WTC11 (cell line): ENCODE results near the gene NUDT17. TPM values are rescaled to one million over a fixed set of nuclear protein-coding genes. Genes with fewer than 3 reads are reported as not detected.

Experiments
- ATAC-seq: fragments of 200-7000 bp; cut with Tn5 transposase; 2 replicates; pipeline ENCODE4 v1.10.0; 2021; ENCODE audit warnings: mild to moderate bottlenecking, moderate library complexity
- CTCF ChIA-PET: fragments of 300-600 bp; sonication (Branson Sonifier 250); formaldehyde crosslinking; loops from one replicate; lab custom pipeline; 2021; ENCODE audit warnings: antibody characterized with exemption; lab: Charles Lee
- POLR2A ChIA-PET: fragments of 350-600 bp; sonication (Branson Sonifier 250); formaldehyde crosslinking; loops from one replicate; lab custom pipeline; 2021; ENCODE audit warnings: antibody characterized with exemption; lab: Charles Lee
- DNase-seq: peaks from one replicate; pipeline ENCODE4 v3.0.0; 2021; ENCODE audit warnings: low spot score
- H3K27ac Mint-ChIP-seq: 2 replicates; pipeline ENCODE4 v1.8.0; 2021; ENCODE audit warnings: mixed read lengths
- H3K27me3 Mint-ChIP-seq: 2 replicates; pipeline ENCODE4 v1.8.0; 2021; ENCODE audit warnings: low read depth, mild to moderate bottlenecking, moderate library complexity, mixed read lengths
- H3K36me3 Mint-ChIP-seq: 2 replicates; pipeline ENCODE4 v1.8.0; 2021; ENCODE audit warnings: mixed read lengths
- H3K4me1 Mint-ChIP-seq: 2 replicates; pipeline ENCODE4 v1.8.0; 2022; ENCODE audit warnings: mixed read lengths
- H3K4me3 Mint-ChIP-seq: 2 replicates; pipeline ENCODE4 v1.8.0; 2021; ENCODE audit warnings: mild to moderate bottlenecking, moderate library complexity, mixed read lengths
- H3K9me3 Mint-ChIP-seq: 2 replicates; pipeline ENCODE4 v1.8.0; 2021; ENCODE audit warnings: mixed read lengths
- FOXK1 ChIP-seq: sonication (generic); formaldehyde crosslinking; IDR thresholded peaks from 2 replicates; pipeline ENCODE4 v1.8.0; 2022; ENCODE audit warnings: mild to moderate bottlenecking, moderate library complexity, missing genetic modification reagents
- NFATC4 ChIP-seq: fragments of 250-450 bp; sonication (Bioruptor Pico); IDR thresholded peaks from 2 replicates; pipeline ENCODE4 v1.9.0; 2021; ENCODE audit warnings: mild to moderate bottlenecking
- NFYB ChIP-seq: sonication (generic); formaldehyde crosslinking; conservative IDR thresholded peaks from 2 replicates; pipeline ENCODE4 v1.8.0; 2022; ENCODE audit warnings: low read depth, missing genetic modification reagents
- OVOL2 ChIP-seq: fragments of 250-450 bp; sonication (Bioruptor Pico); IDR thresholded peaks from 2 replicates; pipeline ENCODE4 v1.9.0; 2021; ENCODE audit warnings: mild to moderate bottlenecking, borderline replicate concordance
- TEAD1 ChIP-seq: sonication (generic); formaldehyde crosslinking; IDR thresholded peaks from 2 replicates; pipeline ENCODE4 v1.8.0; 2022; ENCODE audit warnings: mild to moderate bottlenecking, missing genetic modification reagents
- TEAD4 ChIP-seq: sonication (generic); formaldehyde crosslinking; IDR thresholded peaks from 2 replicates; pipeline ENCODE4 v1.8.0; 2022; ENCODE audit warnings: mild to moderate bottlenecking, missing genetic modification reagents
- ZNF219 ChIP-seq: sonication (generic); formaldehyde crosslinking; IDR thresholded peaks from 2 replicates; pipeline ENCODE4 v1.8.0; 2023; ENCODE audit warnings: missing genetic modification reagents, mild to moderate bottlenecking, borderline replicate concordance
- ZNF263 ChIP-seq: sonication (generic); formaldehyde crosslinking; IDR thresholded peaks from 2 replicates; pipeline ENCODE4 v1.8.1; 2022; ENCODE audit warnings: low read depth, mild to moderate bottlenecking, moderate library complexity, missing genetic modification reagents
- ZNF416 ChIP-seq: fragments of 250-450 bp; sonication (Bioruptor Pico); IDR thresholded peaks from 2 replicates; pipeline ENCODE4 v1.9.0; 2021; ENCODE audit warnings: mild to moderate bottlenecking, inconsistent platforms
- ZNF671 ChIP-seq: fragments of 250-450 bp; sonication (Bioruptor Pico); IDR thresholded peaks from 2 replicates; pipeline ENCODE4 v1.8.0; 2021; ENCODE audit warnings: mild to moderate bottlenecking
- total RNA-seq: library from RNA; stranded (reverse); gene quantifications from 3 replicates; pipeline ENCODE4 v1.2.3, GENCODE V29; 2021
- TF ChIP-seq, protein P1 (sequence below): sonication (generic); formaldehyde crosslinking; IDR thresholded peaks from 2 replicates; pipeline ENCODE4 v1.8.0; 2023; ENCODE audit warnings: missing genetic modification reagents
- TF ChIP-seq, protein P2 (sequence below): fragments of 250-450 bp; sonication (Bioruptor Pico); IDR thresholded peaks from 2 replicates; pipeline ENCODE4 v1.9.0; 2021; ENCODE audit warnings: mild to moderate bottlenecking
- TF ChIP-seq, protein P3 (sequence below): sonication (generic); formaldehyde crosslinking; IDR thresholded peaks from 2 replicates; pipeline ENCODE4 v1.8.1; 2023; ENCODE audit warnings: mild to moderate bottlenecking, missing genetic modification reagents, moderate library complexity
- TF ChIP-seq, protein P4 (sequence below): sonication (generic); formaldehyde crosslinking; IDR thresholded peaks from 2 replicates; pipeline ENCODE4 v1.8.1; 2022; ENCODE audit warnings: mild to moderate bottlenecking, missing genetic modification reagents, moderate library complexity, borderline replicate concordance
- TF ChIP-seq, protein P5 (sequence below): sonication (generic); formaldehyde crosslinking; IDR thresholded peaks from 2 replicates; pipeline ENCODE4 v1.8.0; 2023; ENCODE audit warnings: mild to moderate bottlenecking, missing genetic modification reagents
- TF ChIP-seq, protein P6 (sequence below): sonication (generic); formaldehyde crosslinking; IDR thresholded peaks from 2 replicates; pipeline ENCODE4 v1.8.0; 2022; ENCODE audit warnings: missing genetic modification reagents

NUDT17 gene
- total RNA-seq, 1 experiment from 2014 or later = 2.7 TPM

DNA sequence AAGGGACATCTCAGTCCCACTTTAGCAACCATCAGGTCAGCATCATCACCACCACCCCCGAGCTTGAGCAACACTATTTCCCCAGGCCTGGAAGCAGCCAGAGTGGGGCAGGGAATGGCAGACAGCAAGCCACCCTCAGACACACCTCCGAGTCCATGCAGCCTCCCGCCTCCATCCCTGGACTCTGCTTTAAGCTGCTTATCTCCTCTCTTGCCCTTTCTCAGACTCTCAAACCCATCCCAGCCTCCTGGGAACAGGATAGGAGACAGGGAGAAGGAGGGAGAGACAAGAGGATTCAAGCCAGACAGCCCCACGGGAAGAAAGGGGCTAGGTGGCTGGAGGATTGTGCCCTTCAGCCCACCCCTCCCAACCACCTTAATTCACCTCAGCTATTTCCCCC is 11.7 kb downstream of the NUDT17 start:
- ChIA-PET POLR2A (interaction anchor here (0.5 to 3.1 kb wide), 4 partner anchors 12 to 181 kb away, joined by 3 to 48 read pairs (median 18); partner anchors contain the start of genes LIX1L and NUDT17), CTCF (interaction anchor here (4.0 to 5.3 kb wide), 5 partner anchors 10 to 52 kb away, joined by 32 to 254 read pairs (median 65); partner anchors contain the start of genes ANKRD35, ITGA10 and NUDT17)
- Mint-ChIP-seq H3K4me1 (peaks cover 9% of the 10 kb centered on the region), H3K27ac (no peak overlapping the region), H3K4me3 (no peak overlapping the region), H3K9me3 (peaks cover 5% of the 10 kb centered on the region), H3K27me3 (no peaks in the 10 kb centered on the region), H3K36me3 (peaks cover 58% of the 10 kb centered on the region)
- DNase-seq = no peak
- TF ChIP-seq ZNF416 (CRISPR knock-in tag) = no peak
- no peak for TF ChIP-seq ZNF219 (CRISPR knock-in tag)
- no peak for TF ChIP-seq NFATC4
- TF ChIP-seq OVOL2 (CRISPR knock-in tag) = no peak
- TF ChIP-seq, protein P1, sequence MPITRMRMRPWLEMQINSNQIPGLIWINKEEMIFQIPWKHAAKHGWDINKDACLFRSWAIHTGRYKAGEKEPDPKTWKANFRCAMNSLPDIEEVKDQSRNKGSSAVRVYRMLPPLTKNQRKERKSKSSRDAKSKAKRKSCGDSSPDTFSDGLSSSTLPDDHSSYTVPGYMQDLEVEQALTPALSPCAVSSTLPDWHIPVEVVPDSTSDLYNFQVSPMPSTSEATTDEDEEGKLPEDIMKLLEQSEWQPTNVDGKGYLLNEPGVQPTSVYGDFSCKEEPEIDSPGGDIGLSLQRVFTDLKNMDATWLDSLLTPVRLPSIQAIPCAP = no peak
- TF ChIP-seq ZNF671 = no peak
- TF ChIP-seq, protein P2, sequence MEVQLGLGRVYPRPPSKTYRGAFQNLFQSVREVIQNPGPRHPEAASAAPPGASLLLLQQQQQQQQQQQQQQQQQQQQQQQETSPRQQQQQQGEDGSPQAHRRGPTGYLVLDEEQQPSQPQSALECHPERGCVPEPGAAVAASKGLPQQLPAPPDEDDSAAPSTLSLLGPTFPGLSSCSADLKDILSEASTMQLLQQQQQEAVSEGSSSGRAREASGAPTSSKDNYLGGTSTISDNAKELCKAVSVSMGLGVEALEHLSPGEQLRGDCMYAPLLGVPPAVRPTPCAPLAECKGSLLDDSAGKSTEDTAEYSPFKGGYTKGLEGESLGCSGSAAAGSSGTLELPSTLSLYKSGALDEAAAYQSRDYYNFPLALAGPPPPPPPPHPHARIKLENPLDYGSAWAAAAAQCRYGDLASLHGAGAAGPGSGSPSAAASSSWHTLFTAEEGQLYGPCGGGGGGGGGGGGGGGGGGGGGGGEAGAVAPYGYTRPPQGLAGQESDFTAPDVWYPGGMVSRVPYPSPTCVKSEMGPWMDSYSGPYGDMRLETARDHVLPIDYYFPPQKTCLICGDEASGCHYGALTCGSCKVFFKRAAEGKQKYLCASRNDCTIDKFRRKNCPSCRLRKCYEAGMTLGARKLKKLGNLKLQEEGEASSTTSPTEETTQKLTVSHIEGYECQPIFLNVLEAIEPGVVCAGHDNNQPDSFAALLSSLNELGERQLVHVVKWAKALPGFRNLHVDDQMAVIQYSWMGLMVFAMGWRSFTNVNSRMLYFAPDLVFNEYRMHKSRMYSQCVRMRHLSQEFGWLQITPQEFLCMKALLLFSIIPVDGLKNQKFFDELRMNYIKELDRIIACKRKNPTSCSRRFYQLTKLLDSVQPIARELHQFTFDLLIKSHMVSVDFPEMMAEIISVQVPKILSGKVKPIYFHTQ (CRISPR knock-in tag) = no peak
- no peak for TF ChIP-seq ZNF263 (CRISPR knock-in tag)
- ATAC-seq = no peak

DNA sequence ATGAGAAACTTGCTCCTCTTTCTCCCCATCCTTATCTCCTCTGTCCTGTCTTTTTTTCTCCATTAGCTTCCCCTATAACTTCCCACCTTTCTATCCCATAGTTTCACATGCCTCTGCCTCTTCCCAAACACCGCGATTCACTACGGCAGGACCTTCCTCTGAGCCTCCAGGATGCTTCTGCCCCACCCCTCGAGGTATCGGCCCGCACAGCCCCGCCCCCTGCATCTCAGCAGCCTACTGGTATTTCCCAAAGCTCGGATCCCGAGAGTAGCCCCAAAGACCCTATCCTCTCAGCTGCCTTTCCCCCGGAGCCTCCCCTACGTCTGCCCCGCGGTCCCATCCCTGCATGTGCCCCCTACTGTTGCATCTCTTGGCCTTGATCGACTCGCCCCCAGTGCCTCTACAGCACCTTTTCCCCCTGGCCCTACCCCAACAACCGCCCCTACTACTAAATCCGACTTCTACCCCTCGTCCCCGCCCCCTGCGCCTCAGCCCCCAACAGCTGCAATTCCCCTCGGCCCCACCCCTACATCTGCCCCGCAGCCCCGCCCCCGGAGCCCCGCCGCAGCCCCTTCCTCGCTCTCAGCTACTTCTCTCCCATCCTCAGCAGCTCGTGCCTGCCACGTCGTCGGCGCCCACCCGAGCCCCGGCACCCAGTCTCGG is 12.9 kb downstream of the NUDT17 start:
- Mint-ChIP-seq H3K27ac (peak overlapping the region; percentile 69), H3K9me3 (peaks cover 5% of the 10 kb centered on the region), H3K27me3 (no peaks in the 10 kb centered on the region), H3K36me3 (peaks cover 47% of the 10 kb centered on the region), H3K4me3 (peak overlapping the region; percentile 98), H3K4me1 (peaks cover 12% of the 10 kb centered on the region)
- ATAC-seq (peak; percentile 55), DNase-seq (peak; percentile 88)
- POLR2A ChIA-PET = interaction anchor here (0.7 to 3.1 kb wide), 20 partner anchors 9 to 193 kb away, joined by 3 to 48 read pairs (median 9); partner anchors contain the start of genes ANKRD34A, ANKRD35, ITGA10 and LIX1L
- CTCF ChIA-PET = interaction anchor here (0.6 to 5.3 kb wide), 26 partner anchors 12 to 180 kb away, joined by 3 to 254 read pairs (median 8); partner anchors contain the start of genes ANKRD34A, ANKRD35, ITGA10 and LIX1L
- TF ChIP-seq, protein P3, sequence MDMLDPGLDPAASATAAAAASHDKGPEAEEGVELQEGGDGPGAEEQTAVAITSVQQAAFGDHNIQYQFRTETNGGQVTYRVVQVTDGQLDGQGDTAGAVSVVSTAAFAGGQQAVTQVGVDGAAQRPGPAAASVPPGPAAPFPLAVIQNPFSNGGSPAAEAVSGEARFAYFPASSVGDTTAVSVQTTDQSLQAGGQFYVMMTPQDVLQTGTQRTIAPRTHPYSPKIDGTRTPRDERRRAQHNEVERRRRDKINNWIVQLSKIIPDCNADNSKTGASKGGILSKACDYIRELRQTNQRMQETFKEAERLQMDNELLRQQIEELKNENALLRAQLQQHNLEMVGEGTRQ (CRISPR knock-in tag) = no peak
- no peak for TF ChIP-seq TEAD1 (CRISPR knock-in tag)
- TF ChIP-seq, protein P4, sequence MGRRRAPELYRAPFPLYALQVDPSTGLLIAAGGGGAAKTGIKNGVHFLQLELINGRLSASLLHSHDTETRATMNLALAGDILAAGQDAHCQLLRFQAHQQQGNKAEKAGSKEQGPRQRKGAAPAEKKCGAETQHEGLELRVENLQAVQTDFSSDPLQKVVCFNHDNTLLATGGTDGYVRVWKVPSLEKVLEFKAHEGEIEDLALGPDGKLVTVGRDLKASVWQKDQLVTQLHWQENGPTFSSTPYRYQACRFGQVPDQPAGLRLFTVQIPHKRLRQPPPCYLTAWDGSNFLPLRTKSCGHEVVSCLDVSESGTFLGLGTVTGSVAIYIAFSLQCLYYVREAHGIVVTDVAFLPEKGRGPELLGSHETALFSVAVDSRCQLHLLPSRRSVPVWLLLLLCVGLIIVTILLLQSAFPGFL (CRISPR knock-in tag) = 0 out of 2 replicates have a peak, but pooled peaks have one; percentile 37
- TF ChIP-seq ZNF416 (CRISPR knock-in tag) = no peak
- TF ChIP-seq, protein P5, sequence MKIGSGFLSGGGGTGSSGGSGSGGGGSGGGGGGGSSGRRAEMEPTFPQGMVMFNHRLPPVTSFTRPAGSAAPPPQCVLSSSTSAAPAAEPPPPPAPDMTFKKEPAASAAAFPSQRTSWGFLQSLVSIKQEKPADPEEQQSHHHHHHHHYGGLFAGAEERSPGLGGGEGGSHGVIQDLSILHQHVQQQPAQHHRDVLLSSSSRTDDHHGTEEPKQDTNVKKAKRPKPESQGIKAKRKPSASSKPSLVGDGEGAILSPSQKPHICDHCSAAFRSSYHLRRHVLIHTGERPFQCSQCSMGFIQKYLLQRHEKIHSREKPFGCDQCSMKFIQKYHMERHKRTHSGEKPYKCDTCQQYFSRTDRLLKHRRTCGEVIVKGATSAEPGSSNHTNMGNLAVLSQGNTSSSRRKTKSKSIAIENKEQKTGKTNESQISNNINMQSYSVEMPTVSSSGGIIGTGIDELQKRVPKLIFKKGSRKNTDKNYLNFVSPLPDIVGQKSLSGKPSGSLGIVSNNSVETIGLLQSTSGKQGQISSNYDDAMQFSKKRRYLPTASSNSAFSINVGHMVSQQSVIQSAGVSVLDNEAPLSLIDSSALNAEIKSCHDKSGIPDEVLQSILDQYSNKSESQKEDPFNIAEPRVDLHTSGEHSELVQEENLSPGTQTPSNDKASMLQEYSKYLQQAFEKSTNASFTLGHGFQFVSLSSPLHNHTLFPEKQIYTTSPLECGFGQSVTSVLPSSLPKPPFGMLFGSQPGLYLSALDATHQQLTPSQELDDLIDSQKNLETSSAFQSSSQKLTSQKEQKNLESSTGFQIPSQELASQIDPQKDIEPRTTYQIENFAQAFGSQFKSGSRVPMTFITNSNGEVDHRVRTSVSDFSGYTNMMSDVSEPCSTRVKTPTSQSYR (CRISPR knock-in tag) = 0 out of 2 replicates have a peak, but pooled peaks have one; percentile 17
- no peak for TF ChIP-seq TEAD4 (CRISPR knock-in tag)
- TF ChIP-seq FOXK1 (CRISPR knock-in tag) = no peak
- TF ChIP-seq, protein P2 (CRISPR knock-in tag) = no peak
- TF ChIP-seq, protein P6, sequence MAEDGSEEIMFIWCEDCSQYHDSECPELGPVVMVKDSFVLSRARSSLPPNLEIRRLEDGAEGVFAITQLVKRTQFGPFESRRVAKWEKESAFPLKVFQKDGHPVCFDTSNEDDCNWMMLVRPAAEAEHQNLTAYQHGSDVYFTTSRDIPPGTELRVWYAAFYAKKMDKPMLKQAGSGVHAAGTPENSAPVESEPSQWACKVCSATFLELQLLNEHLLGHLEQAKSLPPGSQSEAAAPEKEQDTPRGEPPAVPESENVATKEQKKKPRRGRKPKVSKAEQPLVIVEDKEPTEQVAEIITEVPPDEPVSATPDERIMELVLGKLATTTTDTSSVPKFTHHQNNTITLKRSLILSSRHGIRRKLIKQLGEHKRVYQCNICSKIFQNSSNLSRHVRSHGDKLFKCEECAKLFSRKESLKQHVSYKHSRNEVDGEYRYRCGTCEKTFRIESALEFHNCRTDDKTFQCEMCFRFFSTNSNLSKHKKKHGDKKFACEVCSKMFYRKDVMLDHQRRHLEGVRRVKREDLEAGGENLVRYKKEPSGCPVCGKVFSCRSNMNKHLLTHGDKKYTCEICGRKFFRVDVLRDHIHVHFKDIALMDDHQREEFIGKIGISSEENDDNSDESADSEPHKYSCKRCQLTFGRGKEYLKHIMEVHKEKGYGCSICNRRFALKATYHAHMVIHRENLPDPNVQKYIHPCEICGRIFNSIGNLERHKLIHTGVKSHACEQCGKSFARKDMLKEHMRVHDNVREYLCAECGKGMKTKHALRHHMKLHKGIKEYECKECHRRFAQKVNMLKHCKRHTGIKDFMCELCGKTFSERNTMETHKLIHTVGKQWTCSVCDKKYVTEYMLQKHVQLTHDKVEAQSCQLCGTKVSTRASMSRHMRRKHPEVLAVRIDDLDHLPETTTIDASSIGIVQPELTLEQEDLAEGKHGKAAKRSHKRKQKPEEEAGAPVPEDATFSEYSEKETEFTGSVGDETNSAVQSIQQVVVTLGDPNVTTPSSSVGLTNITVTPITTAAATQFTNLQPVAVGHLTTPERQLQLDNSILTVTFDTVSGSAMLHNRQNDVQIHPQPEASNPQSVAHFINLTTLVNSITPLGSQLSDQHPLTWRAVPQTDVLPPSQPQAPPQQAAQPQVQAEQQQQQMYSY = peak; percentile 86
- no peak for TF ChIP-seq NFYB (CRISPR knock-in tag)
- TF ChIP-seq, protein P1 = no peak
